Neural cell (in vitro differentiated cells): ENCODE data around the gene AGBL1. TPM values are rescaled to one million over a fixed set of nuclear protein-coding genes. Genes with fewer than 3 reads are reported as not detected.

Source experiments
- H2AFZ ChIP-seq: fragments of 200-600, 300-800 bp; sonication (generic), shearing (Covaris generic); 2 replicates; pipeline ENCODE4 v1.6.0; 2014; ENCODE audit warnings: low read depth, mild to moderate bottlenecking, antibody characterized with exemption, low read length, moderate library complexity
- H3F3A ChIP-seq: fragments of 200-600 bp; shearing (Covaris generic); 2 replicates; pipeline ENCODE4 v1.6.1; 2016; ENCODE audit warnings: mild to moderate bottlenecking, moderate library complexity, mixed read lengths, antibody characterized with exemption, low read length; ENCODE audit not compliant: insufficient read depth, poor library complexity, severe bottlenecking
- H3K27ac ChIP-seq: fragments of 200-600, 300-800 bp; sonication (generic), shearing (Covaris generic); 2 replicates; pipeline ENCODE4 v1.5.1; 2014; ENCODE audit warnings: mild to moderate bottlenecking, low read length, moderate library complexity
- H3K27me3 ChIP-seq: fragments of 300-800, 200-600 bp; sonication (generic), shearing (Covaris generic); 2 replicates; pipeline ENCODE4 v1.6.0; 2014; ENCODE audit warnings: mild to moderate bottlenecking, low read depth, low read length, moderate library complexity; ENCODE audit not compliant: insufficient read depth
- H3K36me3 ChIP-seq: fragments of 300-800, 200-600 bp; sonication (generic), shearing (Covaris generic); 2 replicates; pipeline ENCODE4 v1.5.1; 2014; ENCODE audit warnings: mild to moderate bottlenecking, antibody characterized with exemption, low read length, moderate library complexity; ENCODE audit not compliant: insufficient read depth
- H3K4me2 ChIP-seq: fragments of 300-800, 200-600 bp; sonication (generic), shearing (Covaris generic); 2 replicates; pipeline ENCODE4 v1.6.0; 2014; ENCODE audit warnings: mild to moderate bottlenecking, low read length
- H3K4me3 ChIP-seq: fragments of 300-800, 200-600 bp; sonication (generic), shearing (Covaris generic); 2 replicates; pipeline ENCODE4 v1.5.1; 2014; ENCODE audit warnings: mild to moderate bottlenecking, low read length, moderate library complexity
- H3K79me2 ChIP-seq: fragments of 200-600 bp; shearing (Covaris generic); replicated peaks from 2 replicates; pipeline ENCODE4 v1.6.0; 2014; ENCODE audit warnings: mild to moderate bottlenecking, low read length, moderate library complexity; ENCODE audit not compliant: insufficient read depth
- H3K9ac ChIP-seq: fragments of 300-800, 200-600 bp; sonication (generic), shearing (Covaris generic); 2 replicates; pipeline ENCODE4 v1.6.1; 2016; ENCODE audit warnings: mild to moderate bottlenecking, low read length, mixed read lengths
- H3K9me2 ChIP-seq: fragments of 200-600 bp; shearing (Covaris generic); 2 replicates; pipeline ENCODE4 v1.6.1; 2016; ENCODE audit warnings: mild to moderate bottlenecking, low read length, mixed read lengths; ENCODE audit not compliant: insufficient read depth
- H3K9me3 ChIP-seq: fragments of 200-600, 300-800 bp; sonication (generic), shearing (Covaris generic); 2 replicates; pipeline ENCODE4 v1.6.1; 2016; ENCODE audit warnings: mild to moderate bottlenecking, mixed run types, low read length, moderate library complexity, mixed read lengths
- H4K20me1 ChIP-seq: fragments of 200-600 bp; shearing (Covaris generic); 2 replicates; pipeline ENCODE4 v1.6.1; 2016; ENCODE audit warnings: mild to moderate bottlenecking, mixed run types; ENCODE audit not compliant: insufficient read depth
- EP300 ChIP-seq: fragments of 450-650 bp; conservative IDR thresholded peaks from 2 replicates; pipeline ENCODE4 v1.6.1; 2014; ENCODE audit warnings: antibody characterized with exemption, mild to moderate bottlenecking, moderate library complexity; ENCODE audit not compliant: poor library complexity, severe bottlenecking
- EZH2 ChIP-seq: fragments of 200-600, 300-800 bp; shearing (Covaris generic), sonication (generic); IDR thresholded peaks from 2 replicates; pipeline ENCODE4 v1.6.1; 2014; ENCODE audit warnings: antibody characterized with exemption, low read length, borderline replicate concordance, mild to moderate bottlenecking; ENCODE audit not compliant: insufficient read depth, poor library complexity, severe bottlenecking
- MXI1 ChIP-seq: fragments of 450-650 bp; conservative IDR thresholded peaks from 2 replicates; pipeline ENCODE4 v1.6.1; 2014; ENCODE audit warnings: antibody characterized with exemption, mild to moderate bottlenecking; ENCODE audit not compliant: poor library complexity, severe bottlenecking
- POLR2AphosphoS5 ChIP-seq: IDR thresholded peaks from 2 replicates; pipeline ENCODE4 v1.6.1; 2012
- RAD21 ChIP-seq: fragments of 450-650 bp; conservative IDR thresholded peaks from 2 replicates; pipeline ENCODE4 v1.6.1; 2014; ENCODE audit warnings: antibody characterized with exemption, mild to moderate bottlenecking, moderate library complexity
- SMC3 ChIP-seq: fragments of 450-650 bp; conservative IDR thresholded peaks from 2 replicates; pipeline ENCODE4 v1.6.1; 2014; ENCODE audit warnings: antibody characterized with exemption, mild to moderate bottlenecking, moderate library complexity; ENCODE audit not compliant: poor library complexity
- TAF1 ChIP-seq: IDR thresholded peaks from 2 replicates; pipeline ENCODE4 v1.6.1; 2012; ENCODE audit warnings: low read depth
- polyA plus RNA-seq: library from polyadenylated mRNA; depleted of rRNA; stranded (reverse); fragments of >200 nt; gene quantifications from 2 replicates; pipeline ENCODE4 v1.2.3, GENCODE V29; 2014
- TF ChIP-seq, protein P1 (sequence below): fragments of 450-650 bp; IDR thresholded peaks from 2 replicates; pipeline ENCODE4 v1.5.1; 2014; ENCODE audit warnings: antibody characterized with exemption, mild to moderate bottlenecking, moderate library complexity; ENCODE audit not compliant: poor library complexity, severe bottlenecking
- TF ChIP-seq, protein P2 (sequence below): IDR thresholded peaks from 2 replicates; pipeline ENCODE4 v1.6.1; 2012; ENCODE audit warnings: borderline replicate concordance

AGBL1 gene
- polyA plus RNA-seq, 1 donor from 2014 or later = 0.12 TPM

DNA sequence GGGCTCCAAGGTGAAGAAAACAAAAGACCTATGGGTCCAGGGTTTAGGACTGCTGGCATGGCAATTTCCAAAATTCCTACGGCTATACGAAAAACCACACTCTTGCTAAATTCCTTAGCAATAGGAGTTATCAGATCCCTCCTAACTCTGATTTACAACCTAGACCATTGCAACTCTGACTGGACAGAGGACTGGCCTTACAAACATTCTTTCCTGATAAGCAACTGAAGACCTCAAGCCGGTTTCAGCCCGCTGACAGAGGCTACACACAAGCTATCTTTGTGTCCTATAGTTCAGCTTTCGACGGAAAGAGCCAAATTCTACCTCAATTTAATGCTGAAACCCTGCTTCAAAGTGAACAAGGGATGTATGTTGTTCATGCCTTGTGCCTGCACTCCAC, 38.3 kb upstream of the AGBL1 start:
- Histone ChIP-seq H3F3A (no peaks in the 10 kb centered on the region), H2AFZ (no peak overlapping the region), H3K9me2 (no peaks in the 10 kb centered on the region), H3K4me2 (no peak overlapping the region), H3K9ac (no peak overlapping the region), H3K9me3 (no peaks in the 10 kb centered on the region), H3K36me3 (no peaks in the 10 kb centered on the region), H3K27ac (no peak overlapping the region), H3K27me3 (no peaks in the 10 kb centered on the region), H4K20me1 (no peaks in the 10 kb centered on the region), H3K4me3 (no peak overlapping the region), H3K79me2 (no peaks in the 10 kb centered on the region)
- no peak for TF ChIP-seq EP300
- TF ChIP-seq, protein P1, sequence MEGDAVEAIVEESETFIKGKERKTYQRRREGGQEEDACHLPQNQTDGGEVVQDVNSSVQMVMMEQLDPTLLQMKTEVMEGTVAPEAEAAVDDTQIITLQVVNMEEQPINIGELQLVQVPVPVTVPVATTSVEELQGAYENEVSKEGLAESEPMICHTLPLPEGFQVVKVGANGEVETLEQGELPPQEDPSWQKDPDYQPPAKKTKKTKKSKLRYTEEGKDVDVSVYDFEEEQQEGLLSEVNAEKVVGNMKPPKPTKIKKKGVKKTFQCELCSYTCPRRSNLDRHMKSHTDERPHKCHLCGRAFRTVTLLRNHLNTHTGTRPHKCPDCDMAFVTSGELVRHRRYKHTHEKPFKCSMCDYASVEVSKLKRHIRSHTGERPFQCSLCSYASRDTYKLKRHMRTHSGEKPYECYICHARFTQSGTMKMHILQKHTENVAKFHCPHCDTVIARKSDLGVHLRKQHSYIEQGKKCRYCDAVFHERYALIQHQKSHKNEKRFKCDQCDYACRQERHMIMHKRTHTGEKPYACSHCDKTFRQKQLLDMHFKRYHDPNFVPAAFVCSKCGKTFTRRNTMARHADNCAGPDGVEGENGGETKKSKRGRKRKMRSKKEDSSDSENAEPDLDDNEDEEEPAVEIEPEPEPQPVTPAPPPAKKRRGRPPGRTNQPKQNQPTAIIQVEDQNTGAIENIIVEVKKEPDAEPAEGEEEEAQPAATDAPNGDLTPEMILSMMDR = no peak
- TF ChIP-seq, protein P2, sequence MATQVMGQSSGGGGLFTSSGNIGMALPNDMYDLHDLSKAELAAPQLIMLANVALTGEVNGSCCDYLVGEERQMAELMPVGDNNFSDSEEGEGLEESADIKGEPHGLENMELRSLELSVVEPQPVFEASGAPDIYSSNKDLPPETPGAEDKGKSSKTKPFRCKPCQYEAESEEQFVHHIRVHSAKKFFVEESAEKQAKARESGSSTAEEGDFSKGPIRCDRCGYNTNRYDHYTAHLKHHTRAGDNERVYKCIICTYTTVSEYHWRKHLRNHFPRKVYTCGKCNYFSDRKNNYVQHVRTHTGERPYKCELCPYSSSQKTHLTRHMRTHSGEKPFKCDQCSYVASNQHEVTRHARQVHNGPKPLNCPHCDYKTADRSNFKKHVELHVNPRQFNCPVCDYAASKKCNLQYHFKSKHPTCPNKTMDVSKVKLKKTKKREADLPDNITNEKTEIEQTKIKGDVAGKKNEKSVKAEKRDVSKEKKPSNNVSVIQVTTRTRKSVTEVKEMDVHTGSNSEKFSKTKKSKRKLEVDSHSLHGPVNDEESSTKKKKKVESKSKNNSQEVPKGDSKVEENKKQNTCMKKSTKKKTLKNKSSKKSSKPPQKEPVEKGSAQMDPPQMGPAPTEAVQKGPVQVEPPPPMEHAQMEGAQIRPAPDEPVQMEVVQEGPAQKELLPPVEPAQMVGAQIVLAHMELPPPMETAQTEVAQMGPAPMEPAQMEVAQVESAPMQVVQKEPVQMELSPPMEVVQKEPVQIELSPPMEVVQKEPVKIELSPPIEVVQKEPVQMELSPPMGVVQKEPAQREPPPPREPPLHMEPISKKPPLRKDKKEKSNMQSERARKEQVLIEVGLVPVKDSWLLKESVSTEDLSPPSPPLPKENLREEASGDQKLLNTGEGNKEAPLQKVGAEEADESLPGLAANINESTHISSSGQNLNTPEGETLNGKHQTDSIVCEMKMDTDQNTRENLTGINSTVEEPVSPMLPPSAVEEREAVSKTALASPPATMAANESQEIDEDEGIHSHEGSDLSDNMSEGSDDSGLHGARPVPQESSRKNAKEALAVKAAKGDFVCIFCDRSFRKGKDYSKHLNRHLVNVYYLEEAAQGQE = no peak
- no peak for TF ChIP-seq POLR2AphosphoS5
- no peak for TF ChIP-seq SMC3
- no peak for TF ChIP-seq RAD21
- TF ChIP-seq EZH2 = no peak

DNA sequence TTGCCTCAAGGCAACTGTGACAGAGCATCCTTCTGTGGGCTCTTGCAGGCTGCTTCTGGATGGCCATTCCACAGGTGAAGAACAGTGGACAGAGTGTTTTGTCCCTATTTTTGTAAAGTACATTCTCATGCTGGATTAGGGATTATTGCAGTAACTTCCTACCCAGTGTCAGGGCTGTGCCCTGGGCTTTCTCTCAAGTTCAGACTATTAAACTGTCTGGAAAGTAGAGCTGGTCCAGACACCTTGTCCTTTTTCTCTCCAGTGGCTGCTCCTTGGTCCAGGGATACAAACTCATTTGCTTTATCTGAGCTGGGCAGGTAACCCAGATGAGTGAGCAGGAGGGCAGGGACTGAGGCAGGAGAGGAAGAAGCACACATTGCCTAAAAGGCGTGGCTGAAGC, 37.4 kb upstream of the AGBL1 start:
- no peaks in the 10 kb centered on the region for H3K36me3 ChIP-seq
- no peak overlapping the region for H3K4me3 ChIP-seq
- H3K4me2 ChIP-seq = no peak overlapping the region
- no peaks in the 10 kb centered on the region for H3K27me3 ChIP-seq
- TF ChIP-seq RAD21 (no peak), EZH2 (no peak), POLR2AphosphoS5 (no peak), TAF1 (no peak), MXI1 (no peak), SMC3 (no peak)
- TF ChIP-seq, protein P1 = no peak
- H4K20me1 ChIP-seq = no peaks in the 10 kb centered on the region
- H3K9ac ChIP-seq = no peak overlapping the region
- H3K9me3 ChIP-seq = no peaks in the 10 kb centered on the region
- no peaks in the 10 kb centered on the region for H3F3A ChIP-seq
- no peak overlapping the region for H2AFZ ChIP-seq
- no peaks in the 10 kb centered on the region for H3K79me2 ChIP-seq
- H3K9me2 ChIP-seq = no peaks in the 10 kb centered on the region
- H3K27ac ChIP-seq = no peak overlapping the region
